Adrenal gland (tissue), 12 donors: ENCODE results near the gene TOP2A. TPM values are rescaled to one million over a fixed set of nuclear protein-coding genes. Genes with fewer than 3 reads are reported as not detected.

Experiments used
- DNase-seq, 7 donors: peaks; one replicate each; pipeline ENCODE4 v3.0.0-alpha.2; 2019 to 2020
- H3K27ac ChIP-seq, 5 donors: fragments of 200-600 bp; sonication (generic) in 4 of 5; 1 replicate in 3 of 5; 2 replicates in 2 of 5; pipeline versions ENCODE4 v1.5.1 to v1.8.0; 2016 to 2020; ENCODE audit warnings: mild to moderate bottlenecking in 1 of 5
- H3K27me3 ChIP-seq: fragments of 200-600 bp; 2 replicates; pipeline ENCODE4 v1.8.0; 2021
- H3K36me3 ChIP-seq, 2 donors: fragments of 200-600 bp; replicated peaks in 1 of 2; 1 replicate in 1 of 2; 2 replicates in 1 of 2; pipeline versions ENCODE4 v1.5.1 to v1.8.0; 2018 to 2022
- H3K4me1 ChIP-seq, 2 donors: fragments of 200-600 bp; replicated peaks in 1 of 2; 1 replicate in 1 of 2; 2 replicates in 1 of 2; pipeline versions ENCODE4 v1.5.1 to v1.8.0; 2018 to 2021
- H3K4me3 ChIP-seq, 4 donors: fragments of 200-600 bp; sonication (generic) in 3 of 4; one replicate each; pipeline ENCODE4 v1.5.1; 2016 to 2018
- H3K9me3 ChIP-seq, 3 donors: fragments of 200-600 bp; sonication (generic) in 1 of 3; replicated peaks in 1 of 3; 1 replicate in 2 of 3; 2 replicates in 1 of 3; pipeline versions ENCODE4 v1.5.1 to v1.8.0; 2016 to 2021
- POLR2A ChIP-seq, 2 donors: fragments of 450-650 bp; IDR thresholded peaks; one replicate each; pipeline ENCODE4 v1.6.1; 2017; ENCODE audit warnings: antibody characterized with exemption in 2 of 2, mild to moderate bottlenecking in 2 of 2, moderate library complexity in 1 of 2
- WGBS, 4 donors: extraction: QIAGEN DNeasy Blood & Tissue Kit in 2 of 4; methylation state at CpG; one replicate each; pipeline versions ENCODE4 v1.1.5 to v1.1.7; 2013 to 2017; 5-methylcytosine and 5-hydroxymethylcytosine counted together
- intact Hi-C, 2 donors: fragments of 100-400 bp; cut with DNase I; formaldehyde crosslinking; loops; one replicate each; pipeline versions ENCODE4 v1.14.1 to v1.15.0; 2022 to 2023
- polyA plus RNA-seq, 3 donors: library from polyadenylated mRNA; stranded (reverse); fragments of 200-250 nt in 2 of 3; fragments of 350-450 nt in 1 of 3; fragmentation: Illumina TruSeq in 1 of 3; extraction: RNeasy Lipid Tissue Mini Kit (QIAGEN cat#74804) in 1 of 3; gene quantifications; one replicate each; pipeline ENCODE4 v1.2.3, GENCODE V29; 2013 to 2014
- total RNA-seq, 9 donors: library from RNA; depleted of rRNA in 4 of 9; stranded (reverse); fragments of >200 nt in 4 of 9; fragments of 120-200 nt in 1 of 9; fragmentation: NEBNext Ultra II Directional in 1 of 9; extraction: Animal tissue kit (Norgen Biotek cat#: 25700) in 1 of 9; gene quantifications; one replicate each; pipeline versions ENCODE4 v1.1.0 to v1.2.4, GENCODE V29; 2013 to 2023
- TF ChIP-seq, protein P1 (sequence below), 6 experiments: fragments of 450-650 bp in 4 of 6; fragments of 200-600 bp in 2 of 6; sonication (generic) in 1 of 6; IDR thresholded peaks; 1 replicate in 5 of 6; 2 replicates in 1 of 6; pipeline versions ENCODE4 v1.5.1 to v1.8.0; 2016 to 2021; ENCODE audit warnings: antibody characterized with exemption in 6 of 6, mild to moderate bottlenecking in 2 of 6, moderate library complexity in 1 of 6
- donor health status: healthy with polysubstance abuse.
- donor health status: Bipolar disorder and iron deficiency.
- donor health status: DM: yes; HTN: yes; CAD: no.
- donor health status: DM: no; HTN: no; CAD: no.
- donor health status: DM: no; HTN: no; CAD: no.
- donor health status: DM: yes; HTN: yes; CAD: no.

The TOP2A gene
- total and polyA plus RNA-seq, 12 donors: 0.32 to 51.1 (median 3.8) TPM

- WGBS, 4 donors: 73 to 85% (median 79%) methylated on average over 10 to 15 of the region's 15 CpGs
- no peak for TF ChIP-seq POLR2A (IDR thresholded peaks at IDR 0.05)
- TF ChIP-seq, protein P1, sequence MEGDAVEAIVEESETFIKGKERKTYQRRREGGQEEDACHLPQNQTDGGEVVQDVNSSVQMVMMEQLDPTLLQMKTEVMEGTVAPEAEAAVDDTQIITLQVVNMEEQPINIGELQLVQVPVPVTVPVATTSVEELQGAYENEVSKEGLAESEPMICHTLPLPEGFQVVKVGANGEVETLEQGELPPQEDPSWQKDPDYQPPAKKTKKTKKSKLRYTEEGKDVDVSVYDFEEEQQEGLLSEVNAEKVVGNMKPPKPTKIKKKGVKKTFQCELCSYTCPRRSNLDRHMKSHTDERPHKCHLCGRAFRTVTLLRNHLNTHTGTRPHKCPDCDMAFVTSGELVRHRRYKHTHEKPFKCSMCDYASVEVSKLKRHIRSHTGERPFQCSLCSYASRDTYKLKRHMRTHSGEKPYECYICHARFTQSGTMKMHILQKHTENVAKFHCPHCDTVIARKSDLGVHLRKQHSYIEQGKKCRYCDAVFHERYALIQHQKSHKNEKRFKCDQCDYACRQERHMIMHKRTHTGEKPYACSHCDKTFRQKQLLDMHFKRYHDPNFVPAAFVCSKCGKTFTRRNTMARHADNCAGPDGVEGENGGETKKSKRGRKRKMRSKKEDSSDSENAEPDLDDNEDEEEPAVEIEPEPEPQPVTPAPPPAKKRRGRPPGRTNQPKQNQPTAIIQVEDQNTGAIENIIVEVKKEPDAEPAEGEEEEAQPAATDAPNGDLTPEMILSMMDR (IDR thresholded peaks at IDR 0.05): no peak
- Histone ChIP-seq H3K9me3 (no peaks in the 10 kb centered on the region), H3K4me1 (peaks cover 20 to 58% of the 10 kb centered on the region in 2 donors), H3K27me3 (no peaks in the 10 kb centered on the region), H3K27ac (peak overlapping the region in 2 of 5 donors; percentile 75 to 86), H3K36me3 (peaks cover 0 to 59% of the 10 kb centered on the region in 2 donors), H3K4me3 (no peak overlapping the region)
- intact Hi-C loops: no loop called here
- DNase-seq: no peak
These were observed 35.3 kb upstream of the TOP2A start for GRCh38 chr17:40452921-40453378.

GRCh38 chr17:40452216-40452787 is 34.6 kb upstream of the TOP2A start:
- WGBS, 4 donors: 54 to 60% (median 59%) methylated on average over 7 of the region's 7 CpGs

GRCh38 chr17:40451420-40451819 is 33.7 kb upstream of the TOP2A start:
- 0 to 27% (median 15%) methylated on average over 3 to 6 of the region's 6 CpGs for WGBS, 4 donors
- Histone ChIP-seq H3K4me1 (peaks cover 20 to 55% of the 10 kb centered on the region in 2 donors), H3K4me3 (no peak overlapping the region), H3K36me3 (peaks cover 0 to 44% of the 10 kb centered on the region in 2 donors), H3K9me3 (no peaks in the 10 kb centered on the region), H3K27ac (peak overlapping the region in 2 of 5 donors; percentile 75 to 86), H3K27me3 (no peaks in the 10 kb centered on the region)
- intact Hi-C loops: no loop called here
- DNase-seq: peak; percentile 71 to 84 (median 78)
- TF ChIP-seq, protein P1 (IDR thresholded peaks at IDR 0.05): no peak
- TF ChIP-seq POLR2A (IDR thresholded peaks at IDR 0.05): peak in 1 of 2 donors; percentile 19

More at GRCh38 chr17:40452216-40452787, 34.6 kb upstream of the TOP2A start:
- TF ChIP-seq, protein P1 (IDR thresholded peaks at IDR 0.05): no peak
- TF ChIP-seq POLR2A (IDR thresholded peaks at IDR 0.05): peak in 1 of 2 donors; percentile 8
- H3K4me1 ChIP-seq: peaks cover 20 to 58% of the 10 kb centered on the region in 2 donors
- no peak overlapping the region for H3K4me3 ChIP-seq
- H3K9me3 ChIP-seq: no peaks in the 10 kb centered on the region
- no peaks in the 10 kb centered on the region for H3K27me3 ChIP-seq
- peak in 4 of 7 donors; percentile 46 to 89 (median 74) for DNase-seq
- intact Hi-C loops: no loop called here
- peaks cover 0 to 53% of the 10 kb centered on the region in 2 donors for H3K36me3 ChIP-seq
- peak overlapping the region in 2 of 5 donors; percentile 75 to 86 for H3K27ac ChIP-seq

GRCh38 chr17:40450175-40450574 is 32.5 kb upstream of the TOP2A start:
- no peaks in the 10 kb centered on the region for H3K27me3 ChIP-seq
- peaks cover 0 to 32% of the 10 kb centered on the region in 2 donors for H3K36me3 ChIP-seq
- H3K4me1 ChIP-seq: peaks cover 20 to 62% of the 10 kb centered on the region in 2 donors
- intact Hi-C loops: no loop called here
- DNase-seq: peak in 2 of 7 donors; percentile 19 to 50
- H3K4me3 ChIP-seq: no peak overlapping the region
- TF ChIP-seq, protein P1 (IDR thresholded peaks at IDR 0.05): peak in 3 of 6 experiments; percentile 34 to 48 (median 38)
- TF ChIP-seq POLR2A (IDR thresholded peaks at IDR 0.05): no peak
- H3K9me3 ChIP-seq: no peaks in the 10 kb centered on the region
- H3K27ac ChIP-seq: peak overlapping the region in 2 of 5 donors; percentile 30 to 75
- 81 to 90% (median 85%) methylated on average over 3 of the region's 3 CpGs for WGBS, 4 donors
